K562 (cell line): ENCODE results near the gene MAP1LC3B. TPM values are rescaled to one million over a fixed set of nuclear protein-coding genes. Genes with fewer than 3 reads are reported as not detected.

Experiments
- ARID1B ChIP-seq: fragments of 450-650 bp; IDR thresholded peaks from 2 replicates; pipeline ENCODE4 v1.6.1; 2016; ENCODE audit warnings: antibody characterized with exemption, mild to moderate bottlenecking, inconsistent platforms
- BACH1 ChIP-seq: fragments of 200-800 bp; sonication (Bioruptor generic); IDR thresholded peaks from 2 replicates; pipeline ENCODE4 v1.6.1; 2016; ENCODE audit warnings: missing genetic modification characterization, missing compliant biosample characterization
- DPF2 ChIP-seq: fragments of 450-650 bp; IDR thresholded peaks from 2 replicates; pipeline ENCODE4 v1.6.1; 2016
- GTF2E2 ChIP-seq: fragments of 200-800 bp; sonication (Bioruptor generic); IDR thresholded peaks from 2 replicates; pipeline ENCODE4 v1.6.1; 2016; ENCODE audit warnings: missing genetic modification characterization, missing compliant biosample characterization
- NCOR1 ChIP-seq: fragments of 450-650 bp; IDR thresholded peaks from 2 replicates; pipeline ENCODE4 v1.6.1; 2016; ENCODE audit warnings: mild to moderate bottlenecking, moderate library complexity
- RAD21 ChIP-seq, 2 experiments: fragments of 250-450 bp in 1 of 2; fragments of 450-650 bp in 1 of 2; sonication (Bioruptor Pico) in 1 of 2; formaldehyde crosslinking in 1 of 2; IDR thresholded peaks in 1 of 2; conservative IDR thresholded peaks in 1 of 2; 2 replicates each; pipeline versions ENCODE4 v1.4.0 to v1.8.0; 2020 to 2022; ENCODE audit warnings: mild to moderate bottlenecking in 2 of 2, moderate library complexity in 1 of 2
- TCF3 ChIP-seq: sonication (generic); formaldehyde crosslinking; IDR thresholded peaks from 2 replicates; pipeline ENCODE4 v1.4.0; 2020; ENCODE audit warnings: mild to moderate bottlenecking, missing genetic modification reagents
- THAP7 ChIP-seq: fragments of 250-450 bp; sonication (Bioruptor Pico); IDR thresholded peaks from 2 replicates; pipeline ENCODE4 v1.5.0; 2021
- ZNF445 ChIP-seq: fragments of 250-450 bp; sonication (Bioruptor Pico); IDR thresholded peaks from 2 replicates; pipeline ENCODE4 v1.4.0; 2020; ENCODE audit warnings: low read depth, mild to moderate bottlenecking, moderate library complexity
- polyA plus RNA-seq, 8 experiments: library from polyadenylated mRNA; depleted of rRNA in 4 of 8; stranded (reverse) in 5 of 8; unstranded in 3 of 8; fragments of >200 nt; fragmentation: Nextera tagmentation in 2 of 8; fragmentation: Illumina TruSeq in 1 of 8; extraction: Ambion mirVana in 2 of 8; extraction: Trizol in 1 of 8; gene quantifications; 2 replicates each; pipeline versions ENCODE4 v1.2.1 to v1.2.3, GENCODE V29; 2011 to 2014; ENCODE audit warnings: inconsistent platforms in 1 of 8, missing spikeins in 1 of 8
- total RNA-seq, 7 experiments: library from RNA; depleted of rRNA in 6 of 7; stranded (reverse); fragments of >200 nt in 6 of 7; fragmentation: Illumina TruSeq in 2 of 7; extraction: Trizol in 2 of 7; gene quantifications; 2 replicates each; pipeline versions ENCODE4 v1.2.1 to v1.2.3, GENCODE V29; 2011 to 2021; ENCODE audit warnings: low replicate concordance in 1 of 7
- TF ChIP-seq, protein P1 (sequence below): fragments of 450-650 bp; IDR thresholded peaks from 2 replicates; pipeline ENCODE4 v1.6.1; 2018; ENCODE audit not compliant: partially characterized antibody

Gene MAP1LC3B
- total and polyA plus RNA-seq, 9 of the 15 experiments (the other 6 are each of a cell fraction or from before 2014, with no cell fraction given) = 16.0 to 81.5 (median 36.7) TPM

- TF ChIP-seq GTF2E2 (tag) = no peak
- TF ChIP-seq DPF2 = peak; percentile 68; the same call in 1 of the 2 replicates
- TF ChIP-seq ZNF445 (CRISPR knock-in tag) = no peak
- no peak for TF ChIP-seq RAD21 (CRISPR knock-in tag; conservative IDR thresholded peaks at IDR 0.05 in 1 of 2, IDR thresholded peaks at IDR 0.05 in 1 of 2)
- no peak for TF ChIP-seq THAP7 (CRISPR knock-in tag)
- peak; percentile 77 for TF ChIP-seq TCF3
- no peak for TF ChIP-seq BACH1 (tag)
- peak; percentile 78 for TF ChIP-seq ARID1B
- TF ChIP-seq, protein P1, sequence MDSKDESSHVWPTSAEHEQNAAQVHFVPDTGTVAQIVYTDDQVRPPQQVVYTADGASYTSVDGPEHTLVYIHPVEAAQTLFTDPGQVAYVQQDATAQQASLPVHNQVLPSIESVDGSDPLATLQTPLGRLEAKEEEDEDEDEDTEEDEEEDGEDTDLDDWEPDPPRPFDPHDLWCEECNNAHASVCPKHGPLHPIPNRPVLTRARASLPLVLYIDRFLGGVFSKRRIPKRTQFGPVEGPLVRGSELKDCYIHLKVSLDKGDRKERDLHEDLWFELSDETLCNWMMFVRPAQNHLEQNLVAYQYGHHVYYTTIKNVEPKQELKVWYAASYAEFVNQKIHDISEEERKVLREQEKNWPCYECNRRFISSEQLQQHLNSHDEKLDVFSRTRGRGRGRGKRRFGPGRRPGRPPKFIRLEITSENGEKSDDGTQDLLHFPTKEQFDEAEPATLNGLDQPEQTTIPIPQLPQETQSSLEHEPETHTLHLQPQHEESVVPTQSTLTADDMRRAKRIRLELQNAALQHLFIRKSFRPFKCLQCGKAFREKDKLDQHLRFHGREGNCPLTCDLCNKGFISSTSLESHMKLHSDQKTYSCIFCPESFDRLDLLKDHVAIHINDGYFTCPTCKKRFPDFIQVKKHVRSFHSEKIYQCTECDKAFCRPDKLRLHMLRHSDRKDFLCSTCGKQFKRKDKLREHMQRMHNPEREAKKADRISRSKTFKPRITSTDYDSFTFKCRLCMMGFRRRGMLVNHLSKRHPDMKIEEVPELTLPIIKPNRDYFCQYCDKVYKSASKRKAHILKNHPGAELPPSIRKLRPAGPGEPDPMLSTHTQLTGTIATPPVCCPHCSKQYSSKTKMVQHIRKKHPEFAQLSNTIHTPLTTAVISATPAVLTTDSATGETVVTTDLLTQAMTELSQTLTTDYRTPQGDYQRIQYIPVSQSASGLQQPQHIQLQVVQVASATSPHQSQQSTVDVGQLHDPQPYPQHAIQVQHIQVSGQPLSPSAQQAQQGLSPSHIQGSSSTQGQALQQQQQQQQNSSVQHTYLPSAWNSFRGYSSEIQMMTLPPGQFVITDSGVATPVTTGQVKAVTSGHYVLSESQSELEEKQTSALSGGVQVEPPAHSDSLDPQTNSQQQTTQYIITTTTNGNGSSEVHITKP = peak; percentile 22
- peak; percentile 52; the same call in 1 of the 2 replicates for TF ChIP-seq NCOR1
Measured at GRCh38 chr16:87376660-87377059, 15.5 kb upstream of the MAP1LC3B start (continued).
